GM10266 (cell line): Measurements from ENCODE around the gene TEX48.

Experiments used
- DNase-seq: peaks from one replicate; pipeline ENCODE4 v3.0.0; 2012; ENCODE audit errors: extremely low spot score
- TF ChIP-seq, protein P1 (sequence below): IDR thresholded peaks from 2 replicates; pipeline ENCODE4 v1.5.1; 2012; ENCODE audit warnings: mild to moderate bottlenecking, low read depth; ENCODE audit not compliant: control insufficient read depth, insufficient read depth; ENCODE audit errors: missing control alignments

The TEX48 gene, protein sequence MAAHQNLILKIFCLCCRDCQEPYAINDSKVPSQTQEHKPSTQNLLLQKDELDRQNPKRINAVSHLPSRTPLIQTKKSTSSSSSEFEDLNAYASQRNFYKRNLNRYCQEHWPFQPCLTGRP

DNA sequence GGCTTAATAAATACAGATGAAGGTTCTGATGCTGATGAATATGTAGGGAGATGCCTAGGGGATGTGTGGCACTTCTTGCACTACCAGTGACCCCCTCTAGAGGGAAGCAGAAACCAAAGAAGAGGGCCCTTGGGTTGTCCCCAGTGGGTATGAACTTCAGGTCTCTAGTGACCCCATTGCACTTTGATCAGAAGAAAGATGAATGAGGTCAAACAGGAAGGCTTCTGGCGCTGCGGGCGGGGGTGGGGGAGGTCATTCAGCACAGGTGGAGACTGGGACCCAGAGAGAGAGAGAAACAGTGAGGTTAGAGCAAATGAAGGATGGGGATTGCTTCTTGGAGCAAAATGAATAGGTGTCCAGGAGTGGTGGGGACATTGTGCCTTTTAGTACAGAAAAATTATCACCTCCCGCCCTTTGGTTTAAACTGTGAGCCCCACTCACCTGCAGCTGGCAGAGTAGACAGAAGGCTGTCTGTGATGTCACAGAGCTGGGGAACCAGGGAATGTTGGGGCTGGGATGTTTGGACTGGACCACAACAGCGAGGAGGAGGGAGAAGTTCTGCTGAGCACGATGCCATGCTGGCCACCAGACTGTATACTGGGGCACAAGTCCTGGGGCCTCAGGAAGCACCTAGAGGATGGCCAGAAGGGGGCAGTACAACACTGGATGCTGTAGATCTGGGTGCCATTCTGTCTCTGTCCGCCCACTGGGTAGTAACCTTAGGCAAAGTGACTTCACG is at the start of gene TEX48:
TSS of gene TEX48 (minus strand) at position 599 of the 739 bp plus-strand sequence. CDS start 10,469 bp downstream, outside the sequence.
- TF ChIP-seq, protein P1, sequence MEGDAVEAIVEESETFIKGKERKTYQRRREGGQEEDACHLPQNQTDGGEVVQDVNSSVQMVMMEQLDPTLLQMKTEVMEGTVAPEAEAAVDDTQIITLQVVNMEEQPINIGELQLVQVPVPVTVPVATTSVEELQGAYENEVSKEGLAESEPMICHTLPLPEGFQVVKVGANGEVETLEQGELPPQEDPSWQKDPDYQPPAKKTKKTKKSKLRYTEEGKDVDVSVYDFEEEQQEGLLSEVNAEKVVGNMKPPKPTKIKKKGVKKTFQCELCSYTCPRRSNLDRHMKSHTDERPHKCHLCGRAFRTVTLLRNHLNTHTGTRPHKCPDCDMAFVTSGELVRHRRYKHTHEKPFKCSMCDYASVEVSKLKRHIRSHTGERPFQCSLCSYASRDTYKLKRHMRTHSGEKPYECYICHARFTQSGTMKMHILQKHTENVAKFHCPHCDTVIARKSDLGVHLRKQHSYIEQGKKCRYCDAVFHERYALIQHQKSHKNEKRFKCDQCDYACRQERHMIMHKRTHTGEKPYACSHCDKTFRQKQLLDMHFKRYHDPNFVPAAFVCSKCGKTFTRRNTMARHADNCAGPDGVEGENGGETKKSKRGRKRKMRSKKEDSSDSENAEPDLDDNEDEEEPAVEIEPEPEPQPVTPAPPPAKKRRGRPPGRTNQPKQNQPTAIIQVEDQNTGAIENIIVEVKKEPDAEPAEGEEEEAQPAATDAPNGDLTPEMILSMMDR = peak; percentile 84
- DNase-seq = peak; percentile 62

DNA sequence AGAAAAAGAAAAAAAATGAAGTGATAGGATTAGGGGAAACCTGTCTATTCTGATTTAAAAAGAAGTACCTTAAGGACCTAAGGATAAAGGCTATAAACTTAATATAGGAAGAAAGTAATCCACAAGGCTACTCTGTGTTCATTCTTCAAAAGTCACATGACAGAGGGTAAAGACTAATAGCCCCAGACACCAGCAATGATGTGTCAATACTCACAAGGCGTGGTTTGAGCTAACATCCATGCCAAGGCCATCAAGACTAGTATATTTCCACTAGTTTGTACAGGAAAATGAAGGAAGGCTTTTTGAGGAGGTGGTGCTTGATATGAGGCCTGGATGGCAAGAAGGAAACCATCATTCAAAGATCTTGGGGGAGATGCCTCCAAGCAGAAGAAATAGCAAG is 49.7 kb upstream of the TEX48 start:
- TF ChIP-seq, protein P1 = no peak
- no peak for DNase-seq

DNA sequence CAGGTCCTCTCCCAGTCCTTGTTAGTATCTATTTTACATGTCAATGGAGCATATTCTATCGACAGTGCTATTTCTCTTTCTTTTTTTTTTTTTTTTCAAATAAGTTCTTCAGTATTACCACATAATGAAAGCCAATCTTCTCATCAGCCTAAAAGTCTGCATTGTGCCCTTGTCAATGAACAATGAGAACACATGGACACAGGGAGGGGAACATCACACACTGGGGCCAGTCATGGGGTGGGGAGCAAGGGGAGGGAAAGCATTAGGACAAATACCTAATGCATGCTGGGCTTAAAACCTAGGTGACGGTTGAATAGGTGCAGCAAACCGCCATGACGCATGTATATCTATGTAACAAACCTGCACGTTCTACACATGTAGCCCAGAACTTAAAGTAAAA is 47.7 kb upstream of the TEX48 start:
- TF ChIP-seq, protein P1 = no peak
- no peak for DNase-seq

DNA sequence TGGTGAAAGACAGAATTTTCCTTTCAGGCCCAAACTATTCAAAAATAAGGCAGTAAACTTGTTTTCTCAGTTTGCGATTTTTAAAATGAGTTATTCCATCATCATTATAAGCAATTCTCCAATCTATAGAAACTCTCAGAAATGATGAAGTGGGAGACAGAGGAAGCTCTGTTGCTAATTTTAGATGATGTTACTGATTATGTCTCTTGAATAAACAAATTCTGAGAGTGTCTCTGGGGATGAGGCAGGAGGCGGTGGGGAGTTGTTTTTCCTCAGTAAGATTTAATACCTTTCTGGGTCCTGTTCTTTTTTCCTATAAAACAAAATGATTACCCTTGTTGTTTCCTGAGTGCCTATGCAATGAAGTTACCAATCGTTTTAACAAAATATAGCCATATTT is 43.9 kb upstream of the TEX48 start:
- TF ChIP-seq, protein P1 = no peak
- DNase-seq = no peak

DNA sequence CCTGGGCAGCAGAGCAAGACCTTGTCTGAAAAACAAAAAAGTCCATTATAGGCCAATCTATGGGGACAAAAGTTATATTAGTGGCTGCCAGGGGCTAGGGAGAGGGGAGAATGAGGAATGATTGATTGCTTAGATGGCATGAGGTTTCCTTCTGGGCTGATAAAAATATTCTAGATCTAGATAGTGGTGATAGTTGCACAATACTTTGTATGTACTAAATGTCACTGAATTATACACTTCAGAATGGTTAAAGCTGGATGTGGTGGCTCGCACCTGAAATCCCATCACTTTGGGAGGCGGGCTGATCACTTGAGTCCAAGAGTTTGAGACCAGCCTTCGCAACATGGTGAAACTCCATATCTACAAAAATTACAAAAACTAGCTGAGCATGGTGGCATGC is 42.8 kb upstream of the TEX48 start:
- DNase-seq = no peak
- TF ChIP-seq, protein P1 = no peak

DNA sequence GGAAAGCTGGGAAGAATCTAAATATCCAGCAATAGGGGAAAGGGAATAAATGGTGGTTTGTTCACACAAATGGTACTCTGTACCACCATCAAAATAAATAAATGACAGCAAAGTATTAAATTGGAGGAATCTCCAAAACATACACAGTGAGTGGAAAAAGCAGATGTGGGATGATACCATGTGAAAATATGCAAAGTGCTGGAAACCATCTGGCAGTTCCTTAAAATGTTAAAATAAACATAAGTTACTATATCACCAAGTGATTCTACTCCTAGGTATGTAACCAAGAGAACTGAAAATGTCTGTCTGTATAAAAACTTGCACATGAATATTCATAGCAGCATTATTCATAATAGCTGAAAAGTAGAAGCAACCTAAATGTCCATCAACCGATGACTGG is 41.9 kb upstream of the TEX48 start:
- TF ChIP-seq, protein P1 = no peak
- DNase-seq = no peak

DNA sequence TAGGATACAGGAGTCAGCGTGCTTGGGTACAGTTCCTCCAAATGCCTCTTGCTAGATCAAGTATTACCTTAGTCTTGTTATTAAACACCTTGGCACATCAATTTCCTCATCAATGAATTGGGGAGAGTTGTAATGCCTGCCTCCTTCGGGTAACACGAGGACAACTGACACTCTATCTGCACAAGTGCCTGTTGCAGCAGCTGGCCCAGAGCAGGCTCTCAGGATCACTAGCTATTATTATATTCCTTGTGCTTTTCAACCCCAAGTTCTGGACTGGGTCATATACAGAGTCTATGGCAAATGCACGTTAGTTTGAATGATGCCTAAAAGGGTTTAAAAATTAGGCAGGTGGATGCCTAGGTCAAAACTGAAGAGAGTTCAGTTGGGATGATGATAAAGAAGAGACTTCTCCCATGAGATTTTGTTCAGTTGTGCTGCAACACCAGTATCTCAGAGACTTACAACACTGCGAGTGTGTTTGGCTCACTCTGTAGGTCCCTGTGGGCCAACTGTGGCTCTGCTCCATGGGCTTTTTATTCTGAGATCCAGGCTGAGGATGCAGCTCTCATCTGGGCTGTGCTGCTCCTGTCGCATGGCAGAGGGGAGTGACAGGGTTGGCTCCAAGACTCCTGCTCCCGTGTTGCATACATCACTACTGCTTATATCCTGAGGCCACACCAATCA is 41.1 kb upstream of the TEX48 start:
- TF ChIP-seq, protein P1 = no peak
- no peak for DNase-seq
